ENCODE measurements around the gene PGM2. TPM values are rescaled to one million over a fixed set of nuclear protein-coding genes. Genes with fewer than 3 reads are reported as not detected.

The PGM2 gene
- total and polyA plus RNA-seq, 10 of the 15 experiments (the other 5 are each of a cell fraction or from before 2014, with no cell fraction given): 11.9 to 41.7 (median 37.1) TPM

GRCh38 chr4:37896206-37896860 is 69.8 kb downstream of the PGM2 start:
- H3K27me3 ChIP-seq (replicated peaks in 1 of 2; ENCODE audit: control insufficient read depth in 2 of 2, insufficient read depth in 2 of 2, low read length in 1 of 2): no peaks in the 10 kb centered on the region
- peak overlapping the region; percentile 49 for H3K4me2 ChIP-seq (ENCODE audit: control insufficient read depth, insufficient read depth)
- DNase-seq (ENCODE audit: low read depth, low spot score): no peak
- no peaks in the 10 kb centered on the region for H3K9me3 ChIP-seq (replicated peaks; ENCODE audit: control insufficient read depth, insufficient read depth, low read length)
- FAIRE-seq: no peak
- no TSS peak for BruUV-seq (replicated peaks)
- ChIA-PET SMC1A (ENCODE audit: uncharacterized antibody, unreplicated experiment) (interaction anchor here (0.6 to 2.0 kb wide), 18 partner anchors 9 to 282 kb away, joined by 3 to 10 read pairs (median 3); partner anchors contain the start of gene PGM2), POLR2A (interaction anchor here (0.9 to 2.0 kb wide), 3 partner anchors 9 to 39 kb away, joined by 3 to 8 read pairs (median 4); no protein-coding TSS in a partner anchor), RAD21 (ENCODE audit: unreplicated experiment) (interaction anchor here (1.0 to 1.6 kb wide), 3 partner anchors 8 to 88 kb away, joined by 3 to 4 read pairs (median 3); no protein-coding TSS in a partner anchor), CTCF (interaction anchor here (1.0 to 2.3 kb wide), 12 partner anchors 8 to 139 kb away, joined by 3 to 15 read pairs (median 3); no protein-coding TSS in a partner anchor)
- intact Hi-C loops (cut with micrococcal nuclease; ENCODE audit: unreplicated experiment) (loop anchor here (2.0 to 10.0 kb wide), 2 partner anchors 80 to 418 kb away; no protein-coding TSS in a partner anchor), in situ Hi-C loops (cut with MboI) (no loop called here)
- peak; percentile 27 for ATAC-seq
- peaks cover 0 to 3% of the 10 kb centered on the region in 2 experiments; a peak in 1 of 4 replicates for H3K36me3 ChIP-seq (ENCODE audit: control insufficient read depth in 2 of 2, insufficient read depth in 2 of 2, low read length in 1 of 2)
- H3K9ac ChIP-seq (ENCODE audit: control insufficient read depth, insufficient read depth, low read length): no peak overlapping the region
- H3K79me2 ChIP-seq (ENCODE audit: control insufficient read depth, insufficient read depth, low read length): peaks cover 24% of the 10 kb centered on the region
- peaks cover 18% of the 10 kb centered on the region for H3K4me1 ChIP-seq (ENCODE audit: control insufficient read depth, insufficient read depth, low read length)
- H3K27ac ChIP-seq (ENCODE audit: control insufficient read depth, insufficient read depth): no peak overlapping the region; the same call in 1 of the 2 replicates
- H3K4me3 ChIP-seq: 0 out of 2 replicates have a peak overlapping the region, but pooled peaks have one; percentile 28
- H4K20me1 ChIP-seq (ENCODE audit: control insufficient read depth, insufficient read depth): no peaks in the 10 kb centered on the region
- no peak overlapping the region; the same call in 1 of the 2 replicates for H2AFZ ChIP-seq (ENCODE audit: control insufficient read depth, low read depth, low read length)
- no peak for TF ChIP-seq BMI1 (IDR thresholded peaks at IDR 0.05; ENCODE audit: borderline replicate concordance)
- no peak for TF ChIP-seq CEBPB (IDR thresholded peaks at IDR 0.05; ENCODE audit: borderline replicate concordance in 1 of 2, low read depth in 2 of 2, low read length in 2 of 2)
- 0 out of 4 replicates have a peak, but pooled peaks of 1 of the 2 experiments have one; percentile 17 for TF ChIP-seq EP300 (IDR thresholded peaks at IDR 0.05; ENCODE audit: borderline replicate concordance in 1 of 2, control insufficient read depth in 1 of 2, low read depth in 2 of 2, low read length in 2 of 2)
- peak; percentile 68 for TF ChIP-seq DPF2 (IDR thresholded peaks at IDR 0.05)
- no peak for TF ChIP-seq RAD51 (IDR thresholded peaks at IDR 0.05)
- peak; percentile 14; the same call in 1 of the 2 replicates for TF ChIP-seq MTA2 (IDR thresholded peaks at IDR 0.05; ENCODE audit: low read depth)
- 0 out of 2 replicates have a peak, but pooled peaks have one; percentile 33 for TF ChIP-seq NFIC (IDR thresholded peaks at IDR 0.05; ENCODE audit: low read depth, low read length)
- no peak for TF ChIP-seq YY1 (IDR thresholded peaks at IDR 0.05; ENCODE audit: low read depth, low read length)
- TF ChIP-seq ZZZ3 (IDR thresholded peaks at IDR 0.05; ENCODE audit: control insufficient read depth, insufficient read length, low read depth): no peak
- no peak for TF ChIP-seq ZNF687 (IDR thresholded peaks at IDR 0.05)
- no peak for TF ChIP-seq STAT1 (conservative IDR thresholded peaks at IDR 0.05)
- TF ChIP-seq PML (IDR thresholded peaks at IDR 0.05; ENCODE audit: low read length): no peak
- no peak for TF ChIP-seq HDGF (IDR thresholded peaks at IDR 0.05)
- no peak for TF ChIP-seq MTA3 (IDR thresholded peaks at IDR 0.05; ENCODE audit: borderline replicate concordance, low read length)
- no peak for TF ChIP-seq ZBED1 (IDR thresholded peaks at IDR 0.05; ENCODE audit: borderline replicate concordance)
- TF ChIP-seq CTCF (IDR thresholded peaks at IDR 0.05 in 2 of 3, conservative IDR thresholded peaks at IDR 0.05 in 1 of 3; ENCODE audit: control insufficient read depth in 2 of 3, extremely low read depth in 1 of 3, insufficient read depth in 1 of 3, low read depth in 3 of 3, low read length in 3 of 3): no peak
